ENCODE data around the gene MRPS18A.

GRCh38 chr6:43710576-43710975, 23.0 kb upstream of the MRPS18A start:
- no peak for TF ChIP-seq CTCF (IDR thresholded peaks at IDR 0.05)
- no peak for TF ChIP-seq POLR2A (IDR thresholded peaks at IDR 0.05)
